GM04504 (cell line): ENCODE data around the gene ZNF219.

Source experiments
- DNase-seq: peaks from one replicate; pipeline ENCODE4 v3.0.0-alpha.2; 2012; ENCODE audit warnings: low read depth

Gene ZNF219

GRCh38 chr14:21102521-21103410 is 4.3 kb upstream of the ZNF219 start:
- DNase-seq = no peak

DNA sequence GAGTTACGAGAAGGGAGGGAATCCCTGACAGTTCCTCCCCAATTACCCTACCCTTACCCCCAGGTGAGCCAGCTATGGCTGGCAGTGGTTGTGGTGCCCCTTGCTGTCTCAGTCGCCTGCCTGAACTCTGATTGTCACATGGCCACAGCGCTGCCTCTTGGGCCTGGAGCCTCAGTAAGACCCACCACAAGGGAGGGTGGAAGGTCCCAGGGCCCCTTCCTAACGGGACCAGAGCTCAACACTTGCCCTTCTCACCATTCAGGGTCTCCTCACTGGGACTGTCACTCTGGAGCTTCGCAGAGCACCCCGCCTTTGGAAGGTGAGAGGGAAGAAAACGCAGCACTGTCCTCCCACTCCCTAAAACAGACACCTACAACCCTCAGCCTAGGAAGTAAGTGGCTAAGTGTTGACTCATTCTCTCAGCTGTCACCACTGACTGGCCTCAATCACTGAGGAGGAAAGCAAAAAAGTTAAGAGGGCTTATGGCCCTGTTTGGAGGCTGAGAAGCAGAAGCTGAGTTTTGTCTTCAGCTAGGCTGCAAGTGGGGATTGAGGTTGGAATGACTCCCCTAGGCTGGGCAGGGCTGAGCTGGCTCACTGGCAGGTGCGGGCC is 3.5 kb upstream of the ZNF219 start:
- DNase-seq = no peak

DNA sequence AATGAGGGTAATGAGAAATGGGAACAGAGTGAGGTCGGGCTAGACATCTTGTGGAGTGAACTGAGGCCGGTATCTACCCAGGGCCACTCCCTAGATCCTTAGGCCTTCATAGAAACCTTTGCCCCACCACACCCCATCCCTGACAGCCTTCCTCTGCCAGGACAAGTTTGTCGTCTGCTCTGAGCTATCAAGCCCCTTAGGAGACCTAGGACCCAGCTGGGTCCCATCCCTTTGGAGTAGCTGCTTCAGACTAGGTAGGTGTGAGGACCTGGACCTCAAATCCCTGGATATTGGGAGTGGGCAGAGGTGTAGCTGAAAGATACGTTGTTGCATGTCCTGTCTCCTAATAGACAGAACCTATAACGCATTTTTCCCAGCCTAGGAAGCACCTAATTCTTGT is 2.5 kb upstream of the ZNF219 start, which contains the start of gene TMEM253:
Gene TMEM253 (plus strand): TSS at position 136 of the 400 bp plus-strand sequence. CDS start 278 bp downstream, outside the sequence.
- no peak for DNase-seq

DNA sequence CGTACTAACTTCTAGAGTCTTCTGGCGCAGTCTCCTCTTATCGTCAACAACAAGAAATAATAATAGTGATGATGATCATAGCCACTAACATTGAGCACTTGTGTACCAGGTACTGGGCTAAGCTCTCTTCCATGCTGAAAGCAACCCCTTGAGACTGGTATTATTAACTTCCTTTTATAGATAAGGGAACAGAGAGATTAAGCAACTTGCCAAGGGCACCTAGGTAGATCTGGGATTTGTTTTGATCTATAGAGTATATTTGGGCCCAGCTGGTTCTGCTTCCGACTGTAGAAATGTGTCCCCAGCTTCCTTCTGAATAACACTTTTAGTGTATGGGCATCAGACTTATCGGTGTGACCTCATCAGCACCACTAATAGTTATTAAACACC is 1.1 kb upstream of the ZNF219 start:
- DNase-seq = no peak

GRCh38 chr14:21098892-21099595 is 589 bp upstream of the ZNF219 start:
- no peak for DNase-seq

GRCh38 chr14:21097636-21098075 is 799 bp downstream of the ZNF219 start:
- DNase-seq = no peak

DNA sequence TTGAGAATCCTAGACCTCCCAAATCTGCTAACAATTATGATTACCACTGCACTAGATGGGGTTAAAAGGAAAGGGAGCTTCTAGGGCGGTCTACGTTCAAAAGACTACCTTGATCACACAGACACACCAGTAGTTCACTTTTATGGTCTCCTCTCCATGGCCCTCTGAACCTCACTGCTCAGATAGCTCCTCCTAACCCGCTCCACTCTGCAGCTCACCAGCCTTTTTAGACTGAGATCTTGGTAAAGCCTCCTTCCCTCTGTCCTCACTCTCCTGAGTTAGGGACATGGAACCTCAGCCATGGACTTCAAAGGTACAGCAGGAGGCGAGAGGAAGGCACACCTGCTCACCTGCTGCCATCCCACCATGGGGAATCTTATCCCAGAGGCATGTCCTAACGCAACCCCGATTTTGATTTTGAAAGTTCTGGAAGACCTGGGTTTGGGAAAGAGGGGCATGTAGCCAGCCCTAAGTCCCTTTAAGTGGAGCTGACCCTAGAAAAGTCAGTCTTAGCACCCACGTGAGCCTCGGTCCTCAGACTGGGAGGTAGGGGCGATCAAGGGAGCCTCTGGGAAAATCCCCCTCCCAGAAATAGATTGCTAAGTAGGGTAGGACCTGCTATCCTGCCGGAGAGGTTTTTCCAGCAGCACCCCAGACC is 1.3 kb downstream of the ZNF219 start:
- no peak for DNase-seq

GRCh38 chr14:21096438-21096837 is 2.0 kb downstream of the ZNF219 start:
- DNase-seq = no peak

DNA sequence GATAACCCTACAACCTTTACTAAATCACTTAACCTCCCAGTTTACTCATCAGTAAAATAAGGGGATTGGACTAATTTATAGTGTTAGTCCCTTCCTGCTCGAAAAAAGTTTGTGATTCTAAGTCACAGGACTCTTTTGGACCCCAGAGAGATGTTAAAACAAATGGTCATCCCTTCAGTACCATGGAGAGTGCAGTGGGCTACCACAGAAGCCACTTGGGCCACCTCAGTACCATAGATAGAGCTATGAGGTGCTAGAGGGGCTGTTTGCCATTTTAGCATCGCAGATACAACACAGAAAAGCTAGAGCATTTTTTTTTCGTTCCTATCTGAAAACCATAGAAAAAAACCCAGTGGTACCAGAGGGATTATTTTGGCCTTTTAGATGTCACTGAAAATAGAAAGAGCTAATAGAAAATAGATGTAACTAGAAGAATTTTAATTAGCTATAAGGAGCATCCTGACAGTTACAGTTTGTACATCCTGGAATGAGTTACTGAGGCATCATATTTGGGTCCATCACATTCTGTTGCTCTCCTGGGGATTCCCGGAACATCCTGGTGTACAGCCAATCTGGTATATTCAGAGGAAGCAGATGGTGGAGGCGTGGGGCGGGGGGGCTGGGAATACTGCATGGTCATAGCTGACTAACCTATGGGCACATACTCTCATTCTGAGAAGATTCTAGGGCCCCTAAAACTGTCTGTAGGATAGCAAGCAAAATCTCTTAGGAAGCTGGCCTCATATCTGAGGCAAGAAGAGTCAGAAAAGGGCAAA is 2.8 kb downstream of the ZNF219 start:
- DNase-seq = no peak

DNA sequence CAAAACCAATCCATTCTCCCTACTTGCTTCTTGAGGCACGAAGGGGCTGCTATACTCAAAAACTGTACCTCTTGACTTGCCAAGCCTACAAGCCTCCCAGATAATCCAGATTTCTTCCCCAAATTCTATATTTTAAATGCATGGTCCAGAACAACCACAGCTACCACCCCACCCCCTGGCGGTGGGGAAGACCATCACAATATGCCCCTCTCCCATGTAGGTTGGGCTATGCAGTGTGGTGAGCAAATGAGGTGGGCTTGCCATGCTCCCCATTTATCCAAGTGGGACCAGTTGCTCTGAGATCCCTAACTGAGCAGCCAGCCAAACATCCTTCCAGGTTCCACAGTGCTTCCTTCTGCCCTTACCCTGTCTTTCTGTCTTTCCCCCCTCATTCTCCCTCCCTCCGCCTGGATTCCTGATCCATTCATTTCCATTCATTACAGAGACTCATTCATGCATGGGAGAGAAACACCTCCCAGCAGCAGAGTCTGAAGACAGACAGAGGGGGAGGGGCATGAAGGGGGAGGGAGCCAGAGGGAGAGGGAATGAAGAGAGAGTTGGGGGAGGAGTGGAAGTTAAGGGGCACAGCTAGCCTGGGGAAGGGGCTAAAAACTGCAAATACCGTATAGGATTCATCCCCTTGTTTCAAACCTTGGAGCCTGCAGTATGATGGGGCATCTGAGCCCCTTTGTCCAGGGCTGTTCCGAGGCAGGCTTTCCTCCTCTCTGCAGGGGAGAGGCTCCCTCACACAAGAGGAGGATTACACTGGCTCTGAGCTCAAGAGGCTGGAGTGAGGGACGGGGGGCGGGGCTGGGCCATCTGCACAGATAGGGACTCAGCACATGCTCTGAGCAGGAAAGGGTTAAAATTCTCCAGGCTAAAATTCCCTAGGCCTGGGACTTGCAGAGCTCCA is 4.4 kb downstream of the ZNF219 start:
- no peak for DNase-seq

DNA sequence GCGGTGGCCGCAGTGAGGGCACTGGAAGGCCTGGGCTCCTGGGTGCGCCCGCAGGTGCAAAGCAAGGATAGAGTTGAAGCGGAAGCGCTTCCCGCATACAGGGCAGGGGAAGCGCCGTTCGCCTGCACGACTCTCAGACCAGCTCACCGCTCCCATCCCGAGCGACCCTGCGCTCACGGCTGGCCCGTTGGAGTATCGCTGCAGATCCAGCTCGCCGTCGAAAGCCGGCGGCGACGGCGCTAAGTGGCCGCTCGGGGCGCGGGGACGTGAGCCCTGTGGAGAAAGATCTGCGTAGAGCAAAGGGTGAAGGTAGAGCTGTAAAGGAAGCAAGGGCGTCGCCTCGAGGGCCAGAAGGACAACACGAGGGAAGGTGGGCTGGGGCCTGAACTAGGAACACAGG is 5.4 kb downstream of the ZNF219 start:
- DNase-seq = no peak

DNA sequence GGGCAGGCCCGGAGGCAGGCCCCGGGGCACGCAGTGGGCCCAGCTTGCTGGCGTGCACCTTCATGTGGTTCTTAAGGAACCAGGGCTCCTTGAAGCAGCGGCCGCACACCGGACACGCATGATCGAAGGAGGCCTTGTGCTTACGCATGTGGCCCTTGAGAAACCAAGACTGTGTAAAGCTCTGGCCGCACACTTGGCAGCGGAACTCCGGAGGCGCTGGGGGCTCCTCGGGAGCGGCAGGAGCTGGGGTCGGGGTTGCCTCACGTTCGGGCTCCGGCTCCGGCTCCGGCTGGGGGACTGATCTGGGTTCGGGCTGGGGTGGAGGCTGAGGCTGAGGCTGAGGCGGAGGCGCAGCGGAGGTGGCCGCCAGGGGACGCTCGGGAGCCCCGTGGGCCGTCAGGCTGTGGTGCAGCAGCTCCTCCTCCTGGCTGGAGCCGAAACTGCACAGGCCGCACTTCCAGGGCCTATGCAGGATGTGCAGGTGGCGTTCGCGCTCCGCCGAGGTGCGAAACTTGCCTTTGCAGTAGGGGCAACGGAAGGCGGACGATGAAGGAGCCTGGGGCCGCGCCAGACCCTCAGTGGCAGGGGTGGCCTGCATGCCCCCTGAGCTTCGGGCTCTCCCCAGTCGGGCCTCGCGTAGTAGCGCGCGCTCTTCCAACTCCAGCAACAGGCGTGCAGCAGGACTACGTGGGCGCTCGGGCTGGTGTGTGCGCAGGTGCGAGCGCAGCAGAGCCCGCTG is 6.0 kb downstream of the ZNF219 start:
- DNase-seq = no peak

- DNase-seq = no peak
Observed at GRCh38 chr14:21091821-21092272, 6.6 kb downstream of the ZNF219 start.

- no peak for DNase-seq
Observed at GRCh38 chr14:21090940-21091663, 7.4 kb downstream of the ZNF219 start.

DNA sequence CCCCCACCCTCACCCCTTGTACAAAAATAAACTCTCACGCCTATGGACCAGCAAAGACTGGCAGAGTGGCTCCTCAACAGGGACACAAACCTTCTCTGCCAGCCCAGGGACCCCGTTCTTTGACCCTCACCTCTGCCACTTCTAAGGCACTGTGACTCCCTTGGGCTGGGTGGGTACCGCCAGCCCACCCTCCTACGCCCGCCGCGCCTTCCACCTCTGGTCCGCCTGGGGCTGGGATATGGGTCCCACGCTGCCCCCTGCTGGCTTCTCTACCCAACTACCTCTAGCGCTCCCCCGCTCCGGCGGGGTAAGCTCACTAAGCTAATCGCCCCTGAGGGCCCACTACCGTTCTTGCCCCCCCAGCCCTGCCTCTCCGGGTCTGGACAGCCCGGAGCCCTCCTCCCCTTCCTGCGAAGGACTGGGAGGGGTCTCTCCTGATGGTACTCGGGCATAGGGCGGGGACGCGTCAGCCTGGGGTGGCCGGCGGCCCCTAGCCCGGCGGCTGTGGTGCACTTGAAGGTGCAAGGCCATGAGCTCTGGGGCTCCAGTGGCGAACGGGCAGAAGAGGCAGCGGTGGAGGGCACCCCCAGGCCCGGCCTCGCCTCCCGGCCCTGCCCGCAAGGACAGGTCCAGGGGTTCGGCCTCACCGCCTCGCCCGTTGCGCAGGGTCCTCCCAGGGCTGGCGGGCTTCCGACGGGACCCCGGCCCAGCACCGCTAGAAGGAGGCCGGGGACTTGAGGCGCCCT is 8.1 kb downstream of the ZNF219 start:
- DNase-seq = no peak

GRCh38 chr14:21089877-21090193 is 8.6 kb downstream of the ZNF219 start:
- DNase-seq = no peak

GRCh38 chr14:21089271-21089670 is 9.2 kb downstream of the ZNF219 start:
- DNase-seq = no peak

GRCh38 chr14:21088687-21089086 is 9.8 kb downstream of the ZNF219 start:
- DNase-seq = no peak
